GM12878 (cell line): ENCODE measurements around the gene TTLL7. TPM values are rescaled to one million over a fixed set of nuclear protein-coding genes. Genes with fewer than 3 reads are reported as not detected.

Experiments used
- ATAC-seq: fragments of 200-7000 bp; cut with Tn5 transposase; 3 replicates; pipeline ENCODE4 v1.9.1; 2020; ENCODE audit warnings: mild to moderate bottlenecking, moderate library complexity
- BruUV-seq: library from RNA; stranded (reverse); fragments of 400-500 nt; replicated peaks from 2 replicates; lab custom pipeline; 2021; lab: Mats Ljungman, UMichigan
- CTCF ChIA-PET: fragments of 300-600 bp; sonication (Branson Sonifier 250); formaldehyde crosslinking; extraction: SDS; loops from one replicate; lab custom pipeline; 2021; ENCODE audit warnings: inconsistent platforms; lab: Yijun Ruan, JAX
- POLR2A ChIA-PET: fragments of 350-600 bp; formaldehyde crosslinking; extraction: SDS; loops from one replicate; lab custom pipeline; 2021; ENCODE audit warnings: inconsistent platforms; lab: Charles Lee
- RAD21 ChIA-PET: fragments of 300-600 bp; sonication (Branson Sonifier 250); formaldehyde crosslinking; loops from one replicate; lab custom pipeline; 2023; ENCODE audit warnings: antibody characterized with exemption; ENCODE audit not compliant: unreplicated experiment; lab: Charles Lee
- SMC1A ChIA-PET: fragments of 300-600 bp; sonication (Branson Sonifier 250); formaldehyde crosslinking; loops from one replicate; lab custom pipeline; 2023; ENCODE audit not compliant: unreplicated experiment, uncharacterized antibody; lab: Charles Lee
- DNase-seq: peaks from one replicate; pipeline ENCODE4 v3.0.0-alpha.2; 2011; ENCODE audit warnings: low read depth, low spot score
- FAIRE-seq: peaks from 3 replicates; lab custom pipeline; 2011; peaks lifted over from hg19 to GRCh38; lab: Jason Lieb, UNC
- H2AFZ ChIP-seq: 2 replicates; pipeline ENCODE4 v1.6.0; 2011; ENCODE audit warnings: low read depth, low read length, control low read depth; ENCODE audit not compliant: control insufficient read depth
- H3K27ac ChIP-seq: 2 replicates; pipeline ENCODE4 v1.5.1; 2011; ENCODE audit warnings: control low read depth; ENCODE audit not compliant: control insufficient read depth, insufficient read depth
- H3K27me3 ChIP-seq, 2 experiments: replicated peaks in 1 of 2; 2 replicates each; pipeline versions ENCODE4 v1.6.0 to v1.6.1; 2011; ENCODE audit warnings: low read length in 1 of 2; ENCODE audit not compliant: control insufficient read depth in 2 of 2, insufficient read depth in 2 of 2
- H3K36me3 ChIP-seq, 2 experiments: 2 replicates each; pipeline ENCODE4 v1.5.1; 2011; ENCODE audit warnings: low read length in 1 of 2; ENCODE audit not compliant: control insufficient read depth in 2 of 2, insufficient read depth in 2 of 2
- H3K4me1 ChIP-seq: 2 replicates; pipeline ENCODE4 v1.6.1; 2011; ENCODE audit warnings: mild to moderate bottlenecking, low read length, moderate library complexity, mixed read lengths; ENCODE audit not compliant: control insufficient read depth, insufficient read depth
- H3K4me2 ChIP-seq: 2 replicates; pipeline ENCODE4 v1.6.0; 2011; ENCODE audit warnings: control low read depth; ENCODE audit not compliant: control insufficient read depth, insufficient read depth
- H3K4me3 ChIP-seq: fragments of 200-600 bp; sonication (generic); 2 replicates; pipeline ENCODE4 v1.5.1; 2016
- H3K79me2 ChIP-seq: 2 replicates; pipeline ENCODE4 v1.6.0; 2011; ENCODE audit warnings: low read length; ENCODE audit not compliant: control insufficient read depth, insufficient read depth
- H3K9ac ChIP-seq: 2 replicates; pipeline ENCODE4 v1.8.0; 2011; ENCODE audit warnings: low read length, control low read depth, mixed read lengths; ENCODE audit not compliant: control insufficient read depth, insufficient read depth
- H3K9me3 ChIP-seq: replicated peaks from 3 replicates; pipeline ENCODE4 v1.5.1; 2011; ENCODE audit warnings: mild to moderate bottlenecking, low read length; ENCODE audit not compliant: control insufficient read depth, insufficient read depth
- H4K20me1 ChIP-seq: 2 replicates; pipeline ENCODE4 v1.6.0; 2011; ENCODE audit not compliant: control insufficient read depth, insufficient read depth
- BCL3 ChIP-seq: IDR thresholded peaks from 2 replicates; pipeline ENCODE4 v1.6.1; 2011; ENCODE audit warnings: borderline replicate concordance, low read depth, mild to moderate bottlenecking, moderate library complexity, low read length; ENCODE audit not compliant: insufficient read depth, poor library complexity, severe bottlenecking
- NR2F1 ChIP-seq: fragments of 450-650 bp; conservative IDR thresholded peaks from 2 replicates; pipeline ENCODE4 v1.6.1; 2017; ENCODE audit warnings: mild to moderate bottlenecking
- POLR2AphosphoS2 ChIP-seq: IDR thresholded peaks from 2 replicates; pipeline ENCODE4 v1.6.1; 2011; ENCODE audit warnings: low read depth, mild to moderate bottlenecking, low read length, improper control_type of control experiment, moderate library complexity
- STAT1 ChIP-seq: fragments of 450-650 bp; conservative IDR thresholded peaks from 2 replicates; pipeline ENCODE4 v1.6.1; 2014; ENCODE audit warnings: antibody characterized with exemption, mild to moderate bottlenecking
- ZNF384 ChIP-seq: IDR thresholded peaks from 2 replicates; pipeline ENCODE4 v1.6.1; 2012; ENCODE audit warnings: low read depth, mild to moderate bottlenecking, low read length, improper control_type of control experiment, borderline replicate concordance
- WGBS: methylation state at CpG from one replicate; pipeline ENCODE4 v1.1.6; 2016; ENCODE audit warnings: low lambda C conversion rate; ENCODE audit not compliant: insufficient replicate concordance, insufficient coverage; ENCODE audit errors: missing lambda C conversion rate; 5-methylcytosine and 5-hydroxymethylcytosine counted together
- in situ Hi-C: fragments of 300-500 bp; cut with MboI; formaldehyde crosslinking; loops from 9 replicates; pipeline ENCODE4 v1.14.3; 2018; ENCODE audit warnings: mixed read lengths
- intact Hi-C: fragments of 100-400 bp; cut with micrococcal nuclease; formaldehyde crosslinking; loops from one replicate; pipeline ENCODE4 v1.14.2; 2022; ENCODE audit not compliant: unreplicated experiment
- polyA plus RNA-seq, 11 experiments: library from polyadenylated mRNA; depleted of rRNA in 4 of 11; unstranded in 6 of 11; stranded (reverse) in 5 of 11; fragments of >200 nt; fragmentation: Nextera tagmentation in 4 of 11; fragmentation: Illumina TruSeq in 1 of 11; extraction: Ambion mirVana in 4 of 11; extraction: Trizol in 1 of 11; gene quantifications; 1 replicate in 1 of 11; 2 replicates in 10 of 11; pipeline versions ENCODE4 v1.2.1 to v1.2.3, GENCODE V29; 2011 to 2016; ENCODE audit warnings: inconsistent platforms in 2 of 11, missing spikeins in 2 of 11, low read depth in 1 of 11
- total RNA-seq, 4 experiments: library from RNA; depleted of rRNA in 3 of 4; stranded (reverse); fragments of >200 nt in 3 of 4; fragmentation: Illumina TruSeq in 1 of 4; extraction: Trizol in 1 of 4; gene quantifications; 2 replicates each; pipeline versions ENCODE4 v1.2.1 to v1.2.3, GENCODE V29; 2013 to 2021

The TTLL7 gene
- total and polyA plus RNA-seq, 10 of the 15 experiments (the other 5 are each of a cell fraction or from before 2014, with no cell fraction given) = 0.03 to 1.4 (median 0.61) TPM

DNA sequence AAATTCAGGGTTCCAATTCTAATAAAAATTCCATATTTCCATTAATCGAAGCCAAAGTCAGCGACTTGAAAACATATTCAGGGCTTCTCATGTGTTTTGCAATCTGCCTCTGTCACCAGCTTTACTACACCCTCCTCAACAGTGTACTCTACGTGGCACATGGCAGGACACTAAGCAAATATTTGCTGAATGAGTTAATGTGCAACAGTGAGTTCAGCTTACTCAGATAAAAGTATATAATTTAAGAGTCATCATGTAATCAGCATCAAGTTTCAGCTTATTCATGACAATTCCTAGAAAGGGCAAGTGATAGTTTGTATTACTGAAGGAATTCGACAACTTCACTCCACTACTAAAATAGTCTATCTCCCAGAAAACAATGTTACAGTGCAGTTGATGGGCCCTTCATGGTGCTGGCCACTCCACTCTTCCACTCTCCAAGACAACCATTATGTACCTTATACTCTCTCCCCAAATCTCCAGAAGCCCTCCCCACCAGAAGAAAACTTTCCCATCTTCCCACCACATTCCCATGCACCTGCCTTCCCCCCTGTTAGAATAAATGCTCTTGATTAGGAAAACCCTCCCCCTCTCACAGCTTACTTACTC lies 97.3 kb downstream of the TTLL7 start:
- H3K27me3 ChIP-seq = no peaks in the 10 kb centered on the region
- in situ Hi-C loops = loop anchor here (25.0 kb wide), 1 partner anchor 861 kb away; no protein-coding TSS in a partner anchor
- ATAC-seq = no peak
- intact Hi-C loops = loop anchor here (10.0 kb wide), 1 partner anchor 723 kb away; no protein-coding TSS in a partner anchor
- H3K9me3 ChIP-seq = no peaks in the 10 kb centered on the region
- H3K4me2 ChIP-seq = no peak overlapping the region
- TF ChIP-seq NR2F1 = no peak
- TF ChIP-seq POLR2AphosphoS2 = no peak
- TF ChIP-seq BCL3 = peak; percentile 19
- no peak for TF ChIP-seq ZNF384
- TF ChIP-seq STAT1 = no peak
- TF ChIP-seq, all 136 proteins: peak for 1
- BruUV-seq = no TSS peak
- Histone ChIP-seq H3K36me3 (no peaks in the 10 kb centered on the region), H3K79me2 (no peaks in the 10 kb centered on the region), H2AFZ (no peak overlapping the region), H3K9ac (no peak overlapping the region), H3K27ac (no peak overlapping the region), H3K4me3 (no peak overlapping the region), H4K20me1 (no peaks in the 10 kb centered on the region), H3K4me1 (no peaks in the 10 kb centered on the region)
- RAD21 ChIA-PET = no interaction called here
- FAIRE-seq = no peak
- 11% methylated on average over 4 of the region's 4 CpGs for WGBS
- no peak for DNase-seq
- CTCF ChIA-PET = interaction anchor here (1.2 kb wide), 1 partner anchor 221 kb away, joined by 5 read pairs; no protein-coding TSS in a partner anchor
- POLR2A ChIA-PET = no interaction called here
- SMC1A ChIA-PET = no interaction called here
